ENCODE data around the gene EHHADH. TPM values are rescaled to one million over a fixed set of nuclear protein-coding genes. Genes with fewer than 3 reads are reported as not detected.

The EHHADH gene
- total RNA-seq, 1 experiment from 2014 or later, result 10.7 TPM

DNA sequence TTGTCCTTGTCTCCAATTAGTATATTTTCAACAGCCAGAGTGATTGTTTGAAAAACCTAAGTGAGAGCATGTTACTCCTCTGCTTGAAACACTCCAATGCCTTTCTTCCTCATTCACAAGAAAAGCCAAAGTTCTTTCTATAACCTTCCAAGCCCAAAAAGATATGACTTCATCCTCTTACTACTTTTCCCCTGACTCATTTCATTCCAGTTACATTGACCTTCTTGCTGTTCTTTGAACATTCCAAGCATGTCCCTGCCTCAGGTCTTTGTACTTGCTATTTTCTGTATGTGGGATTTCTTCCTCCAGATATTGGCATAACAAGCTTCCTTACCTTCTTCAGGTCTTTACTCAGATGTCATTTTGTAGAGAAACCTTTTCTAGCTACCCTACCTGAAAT, 28.3 kb downstream of the EHHADH start:
- RAD21 ChIA-PET (ENCODE audit: low non-redundant PET in 1 of 2, low total read pairs in 2 of 2, uncharacterized antibody in 2 of 2, unreplicated experiment in 2 of 2), result no interaction called here
- Histone ChIP-seq H3K27me3 (ENCODE audit: insufficient read depth, low read length) (no peaks in the 10 kb centered on the region), H3K4me2 (ENCODE audit: low read length) (no peak overlapping the region), H3K79me2 (ENCODE audit: insufficient read depth, low read length) (no peaks in the 10 kb centered on the region), H3K27ac (ENCODE audit: low read depth, low read length) (no peak overlapping the region), H3K9ac (ENCODE audit: low read length) (no peak overlapping the region), H3K4me1 (ENCODE audit: control insufficient read depth in 1 of 2, insufficient read depth in 2 of 2, low read length in 2 of 2) (no peaks in the 10 kb centered on the region), H3K36me3 (ENCODE audit: control insufficient read depth in 1 of 2, insufficient read depth in 2 of 2, low read length in 2 of 2) (no peaks in the 10 kb centered on the region), H4K20me1 (ENCODE audit: insufficient read depth) (no peaks in the 10 kb centered on the region), H3K9me3 (ENCODE audit: control insufficient read depth in 1 of 2, insufficient read depth in 1 of 2, low read depth in 1 of 2, low read length in 2 of 2) (no peaks in the 10 kb centered on the region), H3K4me3 (replicated peaks in 1 of 2; ENCODE audit: low read depth in 1 of 2, low read length in 2 of 2) (no peak overlapping the region), H3K9me2 (ENCODE audit: insufficient read depth) (no peaks in the 10 kb centered on the region), H2AFZ (ENCODE audit: low read depth, low read length, poor library complexity, severe bottlenecking) (no peak overlapping the region)
- POLR2A ChIA-PET, result no interaction called here
- CTCF ChIA-PET, result no interaction called here
- no TSS peak for BruUV-seq (replicated peaks)
- DNase-seq (ENCODE audit: low read depth, low spot score), result no peak
- no peak for ATAC-seq
- TF ChIP-seq TCF7L2 (IDR thresholded peaks at IDR 0.05; ENCODE audit: borderline replicate concordance, extremely low read depth, insufficient read depth, insufficient read length) (no peak), FOSL1 (IDR thresholded peaks at IDR 0.05; ENCODE audit: low read depth) (no peak), CBX3 (IDR thresholded peaks at IDR 0.05; ENCODE audit: low read depth) (no peak), EZH2phosphoT487 (IDR thresholded peaks at IDR 0.05; ENCODE audit: borderline replicate concordance) (no peak), ZNF274 (IDR thresholded peaks at IDR 0.05; ENCODE audit: low read depth, low read length) (no peak), SP1 (IDR thresholded peaks at IDR 0.05; ENCODE audit: low read depth) (no peak), ZFX (IDR thresholded peaks at IDR 0.05) (no peak), REST (IDR thresholded peaks at IDR 0.05; ENCODE audit: low read depth) (no peak)
- TF ChIP-seq, protein P1, sequence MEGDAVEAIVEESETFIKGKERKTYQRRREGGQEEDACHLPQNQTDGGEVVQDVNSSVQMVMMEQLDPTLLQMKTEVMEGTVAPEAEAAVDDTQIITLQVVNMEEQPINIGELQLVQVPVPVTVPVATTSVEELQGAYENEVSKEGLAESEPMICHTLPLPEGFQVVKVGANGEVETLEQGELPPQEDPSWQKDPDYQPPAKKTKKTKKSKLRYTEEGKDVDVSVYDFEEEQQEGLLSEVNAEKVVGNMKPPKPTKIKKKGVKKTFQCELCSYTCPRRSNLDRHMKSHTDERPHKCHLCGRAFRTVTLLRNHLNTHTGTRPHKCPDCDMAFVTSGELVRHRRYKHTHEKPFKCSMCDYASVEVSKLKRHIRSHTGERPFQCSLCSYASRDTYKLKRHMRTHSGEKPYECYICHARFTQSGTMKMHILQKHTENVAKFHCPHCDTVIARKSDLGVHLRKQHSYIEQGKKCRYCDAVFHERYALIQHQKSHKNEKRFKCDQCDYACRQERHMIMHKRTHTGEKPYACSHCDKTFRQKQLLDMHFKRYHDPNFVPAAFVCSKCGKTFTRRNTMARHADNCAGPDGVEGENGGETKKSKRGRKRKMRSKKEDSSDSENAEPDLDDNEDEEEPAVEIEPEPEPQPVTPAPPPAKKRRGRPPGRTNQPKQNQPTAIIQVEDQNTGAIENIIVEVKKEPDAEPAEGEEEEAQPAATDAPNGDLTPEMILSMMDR (IDR thresholded peaks at IDR 0.05 in 2 of 3, conservative IDR thresholded peaks at IDR 0.05 in 1 of 3; ENCODE audit: borderline replicate concordance in 1 of 3, insufficient read depth in 1 of 3, low read depth in 2 of 3, low read length in 2 of 3), result no peak
- intact Hi-C loops (cut with micrococcal nuclease), result no loop called here

Data from HCT116 (cell line).